HEK293 (cell line): Measurements from ENCODE around the gene HOXA10.
A peak's percentile ranks its signal among the peaks of the same experiment; 100 is the strongest.

Source experiments
- CTCF ChIA-PET: fragments of 350-600 bp; formaldehyde crosslinking; extraction: SDS; loops from one replicate; lab custom pipeline; 2021; ENCODE audit warnings: antibody characterized with exemption; lab: Yijun Ruan, JAX
- POLR2A ChIA-PET: fragments of 300-600 bp; formaldehyde crosslinking; extraction: SDS; loops from one replicate; lab custom pipeline; 2020; ENCODE audit warnings: antibody characterized with exemption, inconsistent platforms; lab: Yijun Ruan, JAX
- H3K27ac ChIP-seq: fragments of 200-500 bp; sonication (Bioruptor generic); 2 replicates; pipeline ENCODE4 v1.5.1; 2014; ENCODE audit warnings: low read depth, low read length, control low read depth, inconsistent platforms; ENCODE audit errors: extremely low read depth
- H3K36me3 ChIP-seq, 2 experiments: fragments of 200-500 bp in 1 of 2; sonication (Bioruptor generic) in 1 of 2; 1 replicate in 1 of 2; 2 replicates in 1 of 2; pipeline ENCODE4 v1.5.1; 2014 to 2017; ENCODE audit warnings: inconsistent platforms in 2 of 2, low read length in 2 of 2; ENCODE audit not compliant: control insufficient read depth in 2 of 2, insufficient read depth in 1 of 2
- H3K4me1 ChIP-seq: fragments of 200-500 bp; sonication (Bioruptor generic); 2 replicates; pipeline ENCODE4 v1.5.1; 2014; ENCODE audit warnings: mild to moderate bottlenecking, low read length, inconsistent platforms; ENCODE audit not compliant: control insufficient read depth, insufficient read depth
- H3K4me3 ChIP-seq: 2 replicates; pipeline ENCODE4 v1.5.1; 2011; ENCODE audit warnings: low read depth, mild to moderate bottlenecking, control low read depth, low read length, moderate library complexity
- H3K9me3 ChIP-seq: fragments of 200-500 bp; sonication (Bioruptor generic); 2 replicates; pipeline ENCODE4 v1.5.1; 2014; ENCODE audit warnings: low read depth, low read length, inconsistent platforms; ENCODE audit not compliant: control insufficient read depth, insufficient read depth
- BCL11A ChIP-seq: fragments of 450-650 bp; formaldehyde crosslinking; IDR thresholded peaks from 2 replicates; pipeline ENCODE4 v1.5.1; 2016; ENCODE audit warnings: low read depth, missing biosample characterization, missing genetic modification characterization
- PATZ1 ChIP-seq: fragments of 450-650 bp; formaldehyde crosslinking; IDR thresholded peaks from 2 replicates; pipeline ENCODE4 v1.5.1; 2016; ENCODE audit warnings: missing biosample characterization, missing genetic modification characterization
- REST ChIP-seq: fragments of 450-650 bp; formaldehyde crosslinking; IDR thresholded peaks from 2 replicates; pipeline ENCODE4 v1.5.1; 2016; ENCODE audit warnings: missing biosample characterization, missing genetic modification characterization
- SCRT1 ChIP-seq: fragments of 450-650 bp; formaldehyde crosslinking; IDR thresholded peaks from 2 replicates; pipeline ENCODE4 v1.5.1; 2016; ENCODE audit warnings: missing biosample characterization, missing genetic modification characterization, borderline replicate concordance
- WT1 ChIP-seq: fragments of 450-650 bp; formaldehyde crosslinking; IDR thresholded peaks from 2 replicates; pipeline ENCODE4 v1.5.1; 2016; ENCODE audit warnings: missing biosample characterization, missing genetic modification characterization
- ZBTB10 ChIP-seq: fragments of 450-650 bp; formaldehyde crosslinking; IDR thresholded peaks from 2 replicates; pipeline ENCODE4 v1.5.1; 2016; ENCODE audit warnings: missing biosample characterization, missing genetic modification characterization
- ZBTB11 ChIP-seq: fragments of 450-650 bp; formaldehyde crosslinking; conservative IDR thresholded peaks from 2 replicates; pipeline ENCODE4 v1.5.1; 2016; ENCODE audit warnings: low read depth, missing biosample characterization, missing genetic modification characterization
- ZFP69B ChIP-seq: fragments of 450-650 bp; formaldehyde crosslinking; IDR thresholded peaks from 2 replicates; pipeline ENCODE4 v1.5.1; 2016; ENCODE audit warnings: missing biosample characterization, missing genetic modification characterization
- ZNF423 ChIP-seq: fragments of 450-650 bp; formaldehyde crosslinking; IDR thresholded peaks from 2 replicates; pipeline ENCODE4 v1.5.1; 2016; ENCODE audit warnings: missing biosample characterization, missing genetic modification characterization
- ZNF449 ChIP-seq: fragments of 450-650 bp; formaldehyde crosslinking; IDR thresholded peaks from 2 replicates; pipeline ENCODE4 v1.5.1; 2017; ENCODE audit warnings: missing biosample characterization, mild to moderate bottlenecking, missing genetic modification characterization, moderate library complexity
- ZNF701 ChIP-seq: fragments of 450-650 bp; formaldehyde crosslinking; IDR thresholded peaks from 2 replicates; pipeline ENCODE4 v1.5.1; 2016; ENCODE audit warnings: missing biosample characterization, missing genetic modification characterization

Gene HOXA10

GRCh38 chr7:27154369-27154768 lies 19.8 kb downstream of the HOXA10 start:
- H3K27ac ChIP-seq = no peak overlapping the region

GRCh38 chr7:27153526-27153925 lies 20.6 kb downstream of the HOXA10 start:
- POLR2A ChIA-PET = interaction anchor here (1.1 to 1.4 kb wide), 2 partner anchors 22 to 38 kb away, joined by 3 read pairs; no protein-coding TSS in a partner anchor
- Histone ChIP-seq H3K36me3 (peaks cover 0 to 24% of the 10 kb centered on the region in 2 experiments; a peak in 1 of 3 replicates), H3K4me1 (peaks cover 4% of the 10 kb centered on the region; the same call in 1 of the 2 replicates), H3K9me3 (no peaks in the 10 kb centered on the region), H3K4me3 (no peak overlapping the region), H3K27ac (no peak overlapping the region)
- CTCF ChIA-PET = interaction anchor here (0.6 to 1.0 kb wide), 3 partner anchors 10 to 34 kb away, joined by 3 to 4 read pairs (median 3); partner anchors contain the start of gene HOXA5
- TF ChIP-seq BCL11A (tag by site-specific recombination) = no peak
- TF ChIP-seq PATZ1 = no peak
- TF ChIP-seq ZNF701 (tag by site-specific recombination) = no peak
- no peak for TF ChIP-seq REST
- TF ChIP-seq ZNF423 (tag by site-specific recombination) = no peak
- no peak for TF ChIP-seq SCRT1 (tag by site-specific recombination)

More at GRCh38 chr7:27154369-27154768, 19.8 kb downstream of the HOXA10 start:
- TF ChIP-seq ZFP69B (tag by site-specific recombination) (no peak), ZBTB11 (tag by site-specific recombination) (no peak), ZBTB10 (tag by site-specific recombination) (0 out of 2 replicates have a peak, but pooled peaks have one; percentile 28), WT1 (tag by site-specific recombination) (no peak), ZNF449 (no peak)
- POLR2A ChIA-PET = no interaction called here
- Histone ChIP-seq H3K36me3 (peaks cover 0 to 22% of the 10 kb centered on the region in 2 experiments; a peak in 1 of 3 replicates), H3K4me3 (no peak overlapping the region), H3K9me3 (no peaks in the 10 kb centered on the region), H3K4me1 (peaks cover 11% of the 10 kb centered on the region)
- CTCF ChIA-PET = interaction anchor here (0.5 to 1.0 kb wide), 4 partner anchors 11 to 757 kb away, joined by 3 to 4 read pairs (median 4); partner anchors contain the start of gene HOXA5
